Skeletal muscle satellite cell (primary cell): ENCODE data around the gene PLK5.
A peak's percentile ranks its signal among the peaks of the same experiment; 100 is the strongest.
"Not testable (repeated sequence)": the region's sequence is repeated elsewhere in the genome, so short reads cannot be mapped to it uniquely, and the experiment has no call there.

Experiments used
- H3K27me3 ChIP-seq: 2 replicates; pipeline ENCODE4 v1.7.0; 2013; ENCODE audit warnings: low read length; ENCODE audit not compliant: control insufficient read depth, insufficient read depth
- H3K36me3 ChIP-seq: 2 replicates; pipeline ENCODE4 v1.7.0; 2013; ENCODE audit warnings: mild to moderate bottlenecking, control low read depth, low read length; ENCODE audit not compliant: insufficient read depth
- H3K4me1 ChIP-seq: 2 replicates; pipeline ENCODE4 v1.7.0; 2013; ENCODE audit warnings: low read length; ENCODE audit not compliant: control insufficient read depth, insufficient read depth
- H3K4me2 ChIP-seq: 2 replicates; pipeline ENCODE4 v1.7.0; 2013; ENCODE audit warnings: mild to moderate bottlenecking, low read length
- H3K4me3 ChIP-seq: 2 replicates; pipeline ENCODE4 v1.7.0; 2013; ENCODE audit warnings: low read length
- H3K9ac ChIP-seq: 2 replicates; pipeline ENCODE4 v1.7.0; 2013; ENCODE audit warnings: mild to moderate bottlenecking, low read depth, low read length, moderate library complexity
- H3K9me3 ChIP-seq: replicated peaks from 2 replicates; pipeline ENCODE4 v1.7.0; 2013; ENCODE audit warnings: mild to moderate bottlenecking, control low read depth, low read length

Gene PLK5

GRCh38 chr19:1513499-1514294 is 10.2 kb upstream of the PLK5 start:
- H3K9ac ChIP-seq, result peak overlapping the region; percentile 68
- H3K4me3 ChIP-seq, result peak overlapping the region; percentile 68
- H3K4me2 ChIP-seq, result peak overlapping the region; percentile 81
- H3K27me3 ChIP-seq, result peaks cover 18% of the 10 kb centered on the region
- H3K4me1 ChIP-seq, result peaks cover 15% of the 10 kb centered on the region
- H3K36me3 ChIP-seq, result no peaks in the 10 kb centered on the region
- no peaks in the 10 kb centered on the region for H3K9me3 ChIP-seq

GRCh38 chr19:1514295-1514661 is 9.6 kb upstream of the PLK5 start:
- H3K4me3 ChIP-seq, result no peak overlapping the region

DNA sequence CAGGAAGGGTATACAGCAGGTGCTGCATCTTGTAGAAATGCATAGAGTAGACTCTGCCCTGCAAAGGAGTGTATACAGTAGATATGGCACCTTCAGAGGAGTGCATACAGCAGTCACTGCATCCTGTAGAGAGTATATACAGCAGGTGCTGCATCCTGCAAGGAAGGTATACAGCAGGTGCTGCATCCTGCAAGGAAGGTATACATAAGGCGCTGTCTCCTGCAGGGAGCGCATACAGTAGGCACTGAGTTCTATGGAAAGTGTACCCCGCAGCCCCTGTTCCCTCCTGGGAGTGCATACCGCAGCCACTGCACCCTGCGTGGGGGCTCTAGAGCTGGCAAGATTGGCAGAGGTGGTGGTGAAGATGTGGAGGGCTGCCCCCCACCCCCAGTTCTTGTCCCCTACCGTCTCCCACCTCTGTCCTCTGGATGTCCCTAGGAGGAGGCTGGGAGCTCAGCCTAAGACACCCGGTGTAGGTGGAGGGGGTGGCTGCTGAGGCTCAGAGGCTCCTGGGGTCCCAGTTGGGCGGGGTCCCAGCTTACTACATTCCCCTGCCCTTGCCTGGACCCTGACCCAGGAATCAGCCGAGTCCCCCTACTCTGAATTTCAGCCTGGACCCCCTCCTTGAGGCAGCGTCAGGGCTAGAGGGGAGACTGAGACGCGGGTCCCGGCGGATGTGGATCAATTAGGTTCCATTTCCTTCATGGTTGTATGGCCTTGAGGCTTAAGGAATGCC is 8.7 kb upstream of the PLK5 start:
- H3K4me1 ChIP-seq, result peaks cover 14% of the 10 kb centered on the region
- no peak overlapping the region for H3K4me3 ChIP-seq
- H3K27me3 ChIP-seq, result peaks cover 23% of the 10 kb centered on the region
- H3K4me2 ChIP-seq, result no peak overlapping the region
- H3K36me3 ChIP-seq, result no peaks in the 10 kb centered on the region
- H3K9ac ChIP-seq, result no peak overlapping the region
- no peaks in the 10 kb centered on the region for H3K9me3 ChIP-seq

More at GRCh38 chr19:1514295-1514661, 9.6 kb upstream of the PLK5 start:
- Histone ChIP-seq H3K9me3 (no peaks in the 10 kb centered on the region), H3K4me1 (peaks cover 15% of the 10 kb centered on the region), H3K4me2 (no peak overlapping the region), H3K27me3 (peaks cover 23% of the 10 kb centered on the region), H3K9ac (no peak overlapping the region), H3K36me3 (no peaks in the 10 kb centered on the region)

GRCh38 chr19:1516395-1516753 is 7.5 kb upstream of the PLK5 start:
- Histone ChIP-seq H3K9me3 (no peaks in the 10 kb centered on the region), H3K9ac (no peak overlapping the region), H3K27me3 (peaks cover 23% of the 10 kb centered on the region)

GRCh38 chr19:1518471-1518870 is 5.4 kb upstream of the PLK5 start:
- H3K27me3 ChIP-seq, result peaks cover 36% of the 10 kb centered on the region
- no peaks in the 10 kb centered on the region for H3K9me3 ChIP-seq
- no peak overlapping the region for H3K9ac ChIP-seq
- no peak overlapping the region for H3K4me3 ChIP-seq
- no peaks in the 10 kb centered on the region for H3K36me3 ChIP-seq
- no peaks in the 10 kb centered on the region for H3K4me1 ChIP-seq
- H3K4me2 ChIP-seq, result no peak overlapping the region

More at GRCh38 chr19:1516395-1516753, 7.5 kb upstream of the PLK5 start:
- no peaks in the 10 kb centered on the region for H3K36me3 ChIP-seq
- no peak overlapping the region for H3K4me2 ChIP-seq
- H3K4me3 ChIP-seq, result no peak overlapping the region
- H3K4me1 ChIP-seq, result peaks cover 9% of the 10 kb centered on the region

DNA sequence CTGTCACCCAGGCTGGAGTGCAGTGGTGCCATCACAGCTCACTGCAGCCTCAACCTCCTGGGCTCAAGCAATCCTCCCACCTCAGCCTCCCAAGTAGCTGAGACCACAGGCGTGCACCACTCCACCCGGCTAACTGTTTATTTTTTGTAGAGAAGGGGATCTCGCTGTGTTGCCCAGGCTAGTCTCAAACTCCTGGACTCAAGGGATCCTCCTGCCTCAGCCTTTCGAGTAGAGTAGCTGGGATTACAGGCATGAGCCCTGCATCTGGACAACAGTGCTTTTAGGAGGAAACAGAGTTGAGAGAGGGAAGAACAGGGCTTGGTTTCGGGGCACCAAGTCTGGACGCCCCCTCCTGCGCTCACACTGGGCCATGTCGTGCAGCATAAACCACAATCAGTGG is 4.1 kb upstream of the PLK5 start:
- H3K9me3 ChIP-seq, H3K9ac ChIP-seq, H3K4me2 ChIP-seq, H3K36me3 ChIP-seq, H3K4me3 ChIP-seq, H3K4me1 ChIP-seq: not testable (repeated sequence)
- peaks cover 40% of the 10 kb centered on the region for H3K27me3 ChIP-seq

DNA sequence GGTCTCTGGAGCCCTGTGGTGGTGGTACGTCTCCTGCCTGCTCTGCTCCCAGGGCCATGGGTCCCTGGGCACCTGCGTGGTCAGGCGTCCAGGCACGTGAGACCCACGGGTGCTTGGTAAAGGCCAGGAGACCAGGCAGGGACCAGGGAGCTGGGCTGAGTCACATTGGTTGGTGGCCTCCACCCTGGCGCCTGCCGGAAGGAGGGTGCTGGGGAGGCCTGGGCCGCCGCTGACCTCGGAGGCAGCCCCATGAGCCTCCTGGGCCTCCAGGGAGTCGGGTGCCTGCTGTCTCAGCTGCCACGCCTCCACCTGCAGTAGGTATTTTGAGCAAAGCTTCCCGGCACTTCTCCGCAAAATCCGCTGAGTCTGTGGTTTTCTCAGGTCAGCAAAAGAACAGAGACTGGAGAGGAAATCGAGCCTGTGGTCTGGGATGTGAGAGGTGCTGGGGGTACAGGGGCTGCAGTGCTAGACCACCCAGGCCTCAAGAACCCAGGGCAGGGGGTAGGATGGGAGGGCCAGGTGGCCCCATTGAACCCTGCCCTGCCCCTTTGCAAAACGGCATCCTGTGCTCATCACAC is 3.6 kb upstream of the PLK5 start:
- peaks cover 44% of the 10 kb centered on the region for H3K27me3 ChIP-seq
- no peak overlapping the region for H3K9ac ChIP-seq
- H3K4me2 ChIP-seq, result no peak overlapping the region

GRCh38 chr19:1521636-1522035 is 2.2 kb upstream of the PLK5 start:
- Histone ChIP-seq H3K9me3 (no peaks in the 10 kb centered on the region), H3K4me3 (no peak overlapping the region), H3K36me3 (no peaks in the 10 kb centered on the region), H3K4me2 (no peak overlapping the region), H3K27me3 (peaks cover 45% of the 10 kb centered on the region), H3K4me1 (no peaks in the 10 kb centered on the region), H3K9ac (no peak overlapping the region)

More for the DNA sequence above, 3.6 kb upstream of the PLK5 start:
- no peaks in the 10 kb centered on the region for H3K9me3 ChIP-seq
- no peaks in the 10 kb centered on the region for H3K36me3 ChIP-seq
- no peaks in the 10 kb centered on the region for H3K4me1 ChIP-seq
- no peak overlapping the region for H3K4me3 ChIP-seq

DNA sequence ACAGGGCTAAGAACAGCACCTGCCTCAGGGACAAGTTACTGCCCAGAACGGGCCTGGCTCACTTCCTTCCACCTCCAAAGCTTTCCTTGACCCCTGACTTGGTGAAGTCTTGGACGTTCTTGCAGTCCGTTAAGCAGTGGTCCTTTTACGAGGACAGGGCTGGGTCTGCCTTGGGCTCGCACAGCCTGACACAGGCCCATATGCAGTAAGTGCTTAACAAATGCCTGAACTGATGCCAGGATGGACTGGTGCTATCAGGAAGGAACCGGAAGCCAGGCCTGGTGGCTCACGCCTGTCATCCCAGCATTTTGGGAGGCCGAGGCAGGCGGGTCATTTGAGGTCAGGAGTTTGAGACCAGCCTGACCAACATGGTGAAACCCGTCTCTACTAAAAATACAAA is 1.8 kb upstream of the PLK5 start:
- Histone ChIP-seq H3K9me3 (no peaks in the 10 kb centered on the region), H3K27me3 (peaks cover 45% of the 10 kb centered on the region), H3K4me3 (no peak overlapping the region), H3K9ac (no peak overlapping the region), H3K4me1 (no peaks in the 10 kb centered on the region), H3K36me3 (no peaks in the 10 kb centered on the region), H3K4me2 (no peak overlapping the region)

GRCh38 chr19:1522838-1523237 is 1.0 kb upstream of the PLK5 start:
- Histone ChIP-seq H3K9ac (no peak overlapping the region), H3K27me3 (peaks cover 45% of the 10 kb centered on the region)

GRCh38 chr19:1524287-1524971 is 552 bp downstream of the PLK5 start:
- Histone ChIP-seq H3K4me1 (no peaks in the 10 kb centered on the region), H3K36me3 (no peaks in the 10 kb centered on the region), H3K27me3 (peaks cover 34% of the 10 kb centered on the region), H3K4me3 (no peak overlapping the region), H3K9me3 (no peaks in the 10 kb centered on the region), H3K9ac (no peak overlapping the region), H3K4me2 (peak overlapping the region; percentile 25)

More at GRCh38 chr19:1522838-1523237, 1.0 kb upstream of the PLK5 start:
- Histone ChIP-seq H3K36me3 (no peaks in the 10 kb centered on the region), H3K4me1 (no peaks in the 10 kb centered on the region), H3K4me2 (no peak overlapping the region), H3K9me3 (no peaks in the 10 kb centered on the region), H3K4me3 (no peak overlapping the region)
